HEK293 (cell line): Measurements from ENCODE around the gene CPEB4.

ENCODE experiments used
- CTCF ChIA-PET: fragments of 350-600 bp; formaldehyde crosslinking; extraction: SDS; loops from one replicate; lab custom pipeline; 2021; ENCODE audit warnings: antibody characterized with exemption; lab: Yijun Ruan, JAX
- POLR2A ChIA-PET: fragments of 300-600 bp; formaldehyde crosslinking; extraction: SDS; loops from one replicate; lab custom pipeline; 2020; ENCODE audit warnings: antibody characterized with exemption, inconsistent platforms; lab: Yijun Ruan, JAX
- H3K27ac ChIP-seq: fragments of 200-500 bp; sonication (Bioruptor generic); 2 replicates; pipeline ENCODE4 v1.5.1; 2014; ENCODE audit warnings: low read depth, low read length, control low read depth, inconsistent platforms; ENCODE audit errors: extremely low read depth
- H3K36me3 ChIP-seq, 2 experiments: fragments of 200-500 bp in 1 of 2; sonication (Bioruptor generic) in 1 of 2; 1 replicate in 1 of 2; 2 replicates in 1 of 2; pipeline ENCODE4 v1.5.1; 2014 to 2017; ENCODE audit warnings: inconsistent platforms in 2 of 2, low read length in 2 of 2; ENCODE audit not compliant: control insufficient read depth in 2 of 2, insufficient read depth in 1 of 2
- H3K4me1 ChIP-seq: fragments of 200-500 bp; sonication (Bioruptor generic); 2 replicates; pipeline ENCODE4 v1.5.1; 2014; ENCODE audit warnings: mild to moderate bottlenecking, low read length, inconsistent platforms; ENCODE audit not compliant: control insufficient read depth, insufficient read depth
- H3K4me3 ChIP-seq: 2 replicates; pipeline ENCODE4 v1.5.1; 2011; ENCODE audit warnings: low read depth, mild to moderate bottlenecking, control low read depth, low read length, moderate library complexity
- H3K9me3 ChIP-seq: fragments of 200-500 bp; sonication (Bioruptor generic); 2 replicates; pipeline ENCODE4 v1.5.1; 2014; ENCODE audit warnings: low read depth, low read length, inconsistent platforms; ENCODE audit not compliant: control insufficient read depth, insufficient read depth
- GLI2 ChIP-seq: fragments of 450-650 bp; formaldehyde crosslinking; IDR thresholded peaks from 2 replicates; pipeline ENCODE4; 2017; ENCODE audit warnings: missing biosample characterization, missing genetic modification characterization, low read depth, borderline replicate concordance
- SALL2 ChIP-seq: fragments of 450-650 bp; formaldehyde crosslinking; IDR thresholded peaks from 2 replicates; pipeline ENCODE4 v1.5.0; 2017; ENCODE audit warnings: missing biosample characterization, mild to moderate bottlenecking, missing genetic modification characterization, borderline replicate concordance
- SP7 ChIP-seq: fragments of 450-650 bp; formaldehyde crosslinking; IDR thresholded peaks from 2 replicates; pipeline ENCODE4 v1.5.1; 2016; ENCODE audit warnings: missing biosample characterization, missing genetic modification characterization
- ZBTB21 ChIP-seq: fragments of 450-650 bp; formaldehyde crosslinking; IDR thresholded peaks from 2 replicates; pipeline ENCODE4 v1.5.1; 2017; ENCODE audit warnings: missing biosample characterization, missing genetic modification characterization
- ZNF132 ChIP-seq: fragments of 450-650 bp; formaldehyde crosslinking; IDR thresholded peaks from 2 replicates; pipeline ENCODE4 v1.5.1; 2017; ENCODE audit warnings: missing biosample characterization, missing genetic modification characterization, borderline replicate concordance
- ZNF23 ChIP-seq: fragments of 450-650 bp; formaldehyde crosslinking; IDR thresholded peaks from 2 replicates; pipeline ENCODE4 v1.5.1; 2016; ENCODE audit warnings: missing biosample characterization, missing genetic modification characterization, borderline replicate concordance
- ZNF239 ChIP-seq: fragments of 450-650 bp; formaldehyde crosslinking; IDR thresholded peaks from 2 replicates; pipeline ENCODE4 v1.5.1; 2016; ENCODE audit warnings: missing biosample characterization, missing genetic modification characterization
- ZNF248 ChIP-seq: fragments of 450-650 bp; formaldehyde crosslinking; IDR thresholded peaks from 2 replicates; pipeline ENCODE4 v1.5.1; 2017; ENCODE audit warnings: missing biosample characterization, missing genetic modification characterization
- ZNF266 ChIP-seq: fragments of 450-650 bp; formaldehyde crosslinking; IDR thresholded peaks from 2 replicates; pipeline ENCODE4 v1.5.1; 2016; ENCODE audit warnings: missing biosample characterization, missing genetic modification characterization, low read depth
- ZNF341 ChIP-seq: fragments of 450-650 bp; formaldehyde crosslinking; IDR thresholded peaks from 2 replicates; pipeline ENCODE4; 2016; ENCODE audit warnings: low read depth, missing biosample characterization, missing genetic modification characterization
- ZNF76 ChIP-seq: fragments of 450-650 bp; formaldehyde crosslinking; IDR thresholded peaks from 2 replicates; pipeline ENCODE4; 2016; ENCODE audit warnings: low read depth, missing biosample characterization, missing genetic modification characterization, borderline replicate concordance
- TF ChIP-seq, protein P1 (sequence below): fragments of 450-650 bp; formaldehyde crosslinking; IDR thresholded peaks from 2 replicates; pipeline ENCODE4 v1.5.1; 2016; ENCODE audit warnings: missing biosample characterization, missing genetic modification characterization
- TF ChIP-seq, protein P2 (sequence below): fragments of 450-650 bp; formaldehyde crosslinking; IDR thresholded peaks from 2 replicates; pipeline ENCODE4 v1.5.1; 2017; ENCODE audit warnings: missing biosample characterization, missing genetic modification characterization
- TF ChIP-seq, protein P3 (sequence below): fragments of 450-650 bp; formaldehyde crosslinking; IDR thresholded peaks from 2 replicates; pipeline ENCODE4 v1.5.1; 2016; ENCODE audit warnings: missing biosample characterization, missing genetic modification characterization
- TF ChIP-seq, protein P4 (sequence below): fragments of 450-650 bp; formaldehyde crosslinking; IDR thresholded peaks from 2 replicates; pipeline ENCODE4 v1.5.1; 2016; ENCODE audit warnings: missing biosample characterization, missing genetic modification characterization, borderline replicate concordance
- TF ChIP-seq, protein P5 (sequence below): fragments of 450-650 bp; formaldehyde crosslinking; IDR thresholded peaks from 2 replicates; pipeline ENCODE4 v1.5.1; 2016; ENCODE audit warnings: missing biosample characterization, missing genetic modification characterization

Gene CPEB4

DNA sequence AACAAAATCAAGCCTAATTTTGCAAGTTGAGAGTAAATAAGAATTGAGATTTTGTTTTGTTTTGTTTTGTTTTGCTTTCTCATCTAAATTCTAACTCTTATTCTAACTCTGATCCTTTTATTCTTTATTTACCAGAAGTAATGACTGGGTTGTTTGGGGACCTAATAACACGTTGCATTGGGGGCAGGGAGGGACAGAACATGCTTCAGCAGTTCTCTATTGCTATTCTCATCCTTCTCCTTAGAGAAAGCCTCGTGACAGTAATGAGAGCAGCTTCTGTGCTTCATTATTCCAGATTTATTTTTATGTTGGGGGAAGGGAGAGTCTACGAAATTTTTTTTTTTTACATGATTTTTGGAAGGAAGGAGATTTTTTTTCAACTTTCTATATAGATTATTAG lies 21.1 kb downstream of the CPEB4 start:
- CTCF ChIA-PET, result interaction anchor here (0.6 to 2.9 kb wide), 2 partner anchors 16 to 20 kb away, joined by 3 to 6 read pairs; no protein-coding TSS in a partner anchor
- H3K4me1 ChIP-seq, result peaks cover 10% of the 10 kb centered on the region; the same call in 1 of the 2 replicates

More for the DNA sequence above, 21.1 kb downstream of the CPEB4 start:
- H3K27ac ChIP-seq, result no peak overlapping the region
- POLR2A ChIA-PET, result interaction anchor here (0.7 kb wide), 1 partner anchor 8 kb away, joined by 3 read pairs; no protein-coding TSS in a partner anchor
- H3K36me3 ChIP-seq, result peaks cover 0 to 3% of the 10 kb centered on the region in 2 experiments; a peak in 2 of 3 replicates
- no peak overlapping the region for H3K4me3 ChIP-seq
- no peaks in the 10 kb centered on the region for H3K9me3 ChIP-seq
- no peak for TF ChIP-seq ZNF341 (tag by site-specific recombination)
- TF ChIP-seq ZNF23 (tag by site-specific recombination), result no peak
- TF ChIP-seq SP7, result peak; percentile 89
- TF ChIP-seq, protein P1, sequence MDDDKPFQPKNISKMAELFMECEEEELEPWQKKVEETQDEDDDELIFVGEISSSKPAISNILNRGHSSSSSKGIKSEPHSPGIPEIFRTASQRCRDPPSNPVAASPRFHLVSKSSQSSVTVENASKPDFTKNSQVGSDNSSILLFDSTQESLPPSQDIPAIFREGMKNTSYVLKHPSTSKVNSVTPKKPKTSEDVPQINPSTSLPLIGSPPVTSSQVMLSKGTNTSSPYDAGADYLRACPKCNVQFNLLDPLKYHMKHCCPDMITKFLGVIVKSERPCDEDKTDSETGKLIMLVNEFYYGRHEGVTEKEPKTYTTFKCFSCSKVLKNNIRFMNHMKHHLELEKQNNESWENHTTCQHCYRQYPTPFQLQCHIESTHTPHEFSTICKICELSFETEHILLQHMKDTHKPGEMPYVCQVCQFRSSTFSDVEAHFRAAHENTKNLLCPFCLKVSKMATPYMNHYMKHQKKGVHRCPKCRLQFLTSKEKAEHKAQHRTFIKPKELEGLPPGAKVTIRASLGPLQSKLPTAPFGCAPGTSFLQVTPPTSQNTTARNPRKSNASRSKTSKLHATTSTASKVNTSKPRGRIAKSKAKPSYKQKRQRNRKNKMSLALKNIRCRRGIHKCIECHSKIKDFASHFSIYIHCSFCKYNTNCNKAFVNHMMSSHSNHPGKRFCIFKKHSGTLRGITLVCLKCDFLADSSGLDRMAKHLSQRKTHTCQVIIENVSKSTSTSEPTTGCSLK (tag by site-specific recombination), result no peak
- TF ChIP-seq, protein P2, sequence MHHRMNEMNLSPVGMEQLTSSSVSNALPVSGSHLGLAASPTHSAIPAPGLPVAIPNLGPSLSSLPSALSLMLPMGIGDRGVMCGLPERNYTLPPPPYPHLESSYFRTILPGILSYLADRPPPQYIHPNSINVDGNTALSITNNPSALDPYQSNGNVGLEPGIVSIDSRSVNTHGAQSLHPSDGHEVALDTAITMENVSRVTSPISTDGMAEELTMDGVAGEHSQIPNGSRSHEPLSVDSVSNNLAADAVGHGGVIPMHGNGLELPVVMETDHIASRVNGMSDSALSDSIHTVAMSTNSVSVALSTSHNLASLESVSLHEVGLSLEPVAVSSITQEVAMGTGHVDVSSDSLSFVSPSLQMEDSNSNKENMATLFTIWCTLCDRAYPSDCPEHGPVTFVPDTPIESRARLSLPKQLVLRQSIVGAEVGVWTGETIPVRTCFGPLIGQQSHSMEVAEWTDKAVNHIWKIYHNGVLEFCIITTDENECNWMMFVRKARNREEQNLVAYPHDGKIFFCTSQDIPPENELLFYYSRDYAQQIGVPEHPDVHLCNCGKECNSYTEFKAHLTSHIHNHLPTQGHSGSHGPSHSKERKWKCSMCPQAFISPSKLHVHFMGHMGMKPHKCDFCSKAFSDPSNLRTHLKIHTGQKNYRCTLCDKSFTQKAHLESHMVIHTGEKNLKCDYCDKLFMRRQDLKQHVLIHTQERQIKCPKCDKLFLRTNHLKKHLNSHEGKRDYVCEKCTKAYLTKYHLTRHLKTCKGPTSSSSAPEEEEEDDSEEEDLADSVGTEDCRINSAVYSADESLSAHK (tag by site-specific recombination), result no peak
- no peak for TF ChIP-seq ZNF266 (tag by site-specific recombination)
- no peak for TF ChIP-seq ZNF76 (tag by site-specific recombination)
- TF ChIP-seq, protein P3, sequence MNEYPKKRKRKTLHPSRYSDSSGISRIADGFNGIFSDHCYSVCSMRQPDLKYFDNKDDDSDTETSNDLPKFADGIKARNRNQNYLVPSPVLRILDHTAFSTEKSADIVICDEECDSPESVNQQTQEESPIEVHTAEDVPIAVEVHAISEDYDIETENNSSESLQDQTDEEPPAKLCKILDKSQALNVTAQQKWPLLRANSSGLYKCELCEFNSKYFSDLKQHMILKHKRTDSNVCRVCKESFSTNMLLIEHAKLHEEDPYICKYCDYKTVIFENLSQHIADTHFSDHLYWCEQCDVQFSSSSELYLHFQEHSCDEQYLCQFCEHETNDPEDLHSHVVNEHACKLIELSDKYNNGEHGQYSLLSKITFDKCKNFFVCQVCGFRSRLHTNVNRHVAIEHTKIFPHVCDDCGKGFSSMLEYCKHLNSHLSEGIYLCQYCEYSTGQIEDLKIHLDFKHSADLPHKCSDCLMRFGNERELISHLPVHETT, result no peak
- no peak for TF ChIP-seq ZNF248 (tag by site-specific recombination)
- no peak for TF ChIP-seq ZBTB21 (tag by site-specific recombination)
- TF ChIP-seq ZNF132, result no peak
- TF ChIP-seq GLI2 (tag by site-specific recombination), result no peak
- no peak for TF ChIP-seq ZNF239 (tag by site-specific recombination)
- TF ChIP-seq, protein P4, sequence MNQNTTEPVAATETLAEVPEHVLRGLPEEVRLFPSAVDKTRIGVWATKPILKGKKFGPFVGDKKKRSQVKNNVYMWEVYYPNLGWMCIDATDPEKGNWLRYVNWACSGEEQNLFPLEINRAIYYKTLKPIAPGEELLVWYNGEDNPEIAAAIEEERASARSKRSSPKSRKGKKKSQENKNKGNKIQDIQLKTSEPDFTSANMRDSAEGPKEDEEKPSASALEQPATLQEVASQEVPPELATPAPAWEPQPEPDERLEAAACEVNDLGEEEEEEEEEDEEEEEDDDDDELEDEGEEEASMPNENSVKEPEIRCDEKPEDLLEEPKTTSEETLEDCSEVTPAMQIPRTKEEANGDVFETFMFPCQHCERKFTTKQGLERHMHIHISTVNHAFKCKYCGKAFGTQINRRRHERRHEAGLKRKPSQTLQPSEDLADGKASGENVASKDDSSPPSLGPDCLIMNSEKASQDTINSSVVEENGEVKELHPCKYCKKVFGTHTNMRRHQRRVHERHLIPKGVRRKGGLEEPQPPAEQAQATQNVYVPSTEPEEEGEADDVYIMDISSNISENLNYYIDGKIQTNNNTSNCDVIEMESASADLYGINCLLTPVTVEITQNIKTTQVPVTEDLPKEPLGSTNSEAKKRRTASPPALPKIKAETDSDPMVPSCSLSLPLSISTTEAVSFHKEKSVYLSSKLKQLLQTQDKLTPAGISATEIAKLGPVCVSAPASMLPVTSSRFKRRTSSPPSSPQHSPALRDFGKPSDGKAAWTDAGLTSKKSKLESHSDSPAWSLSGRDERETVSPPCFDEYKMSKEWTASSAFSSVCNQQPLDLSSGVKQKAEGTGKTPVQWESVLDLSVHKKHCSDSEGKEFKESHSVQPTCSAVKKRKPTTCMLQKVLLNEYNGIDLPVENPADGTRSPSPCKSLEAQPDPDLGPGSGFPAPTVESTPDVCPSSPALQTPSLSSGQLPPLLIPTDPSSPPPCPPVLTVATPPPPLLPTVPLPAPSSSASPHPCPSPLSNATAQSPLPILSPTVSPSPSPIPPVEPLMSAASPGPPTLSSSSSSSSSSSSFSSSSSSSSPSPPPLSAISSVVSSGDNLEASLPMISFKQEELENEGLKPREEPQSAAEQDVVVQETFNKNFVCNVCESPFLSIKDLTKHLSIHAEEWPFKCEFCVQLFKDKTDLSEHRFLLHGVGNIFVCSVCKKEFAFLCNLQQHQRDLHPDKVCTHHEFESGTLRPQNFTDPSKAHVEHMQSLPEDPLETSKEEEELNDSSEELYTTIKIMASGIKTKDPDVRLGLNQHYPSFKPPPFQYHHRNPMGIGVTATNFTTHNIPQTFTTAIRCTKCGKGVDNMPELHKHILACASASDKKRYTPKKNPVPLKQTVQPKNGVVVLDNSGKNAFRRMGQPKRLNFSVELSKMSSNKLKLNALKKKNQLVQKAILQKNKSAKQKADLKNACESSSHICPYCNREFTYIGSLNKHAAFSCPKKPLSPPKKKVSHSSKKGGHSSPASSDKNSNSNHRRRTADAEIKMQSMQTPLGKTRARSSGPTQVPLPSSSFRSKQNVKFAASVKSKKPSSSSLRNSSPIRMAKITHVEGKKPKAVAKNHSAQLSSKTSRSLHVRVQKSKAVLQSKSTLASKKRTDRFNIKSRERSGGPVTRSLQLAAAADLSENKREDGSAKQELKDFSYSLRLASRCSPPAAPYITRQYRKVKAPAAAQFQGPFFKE, result no peak
- no peak for TF ChIP-seq SALL2 (tag by site-specific recombination)
- TF ChIP-seq, protein P5, sequence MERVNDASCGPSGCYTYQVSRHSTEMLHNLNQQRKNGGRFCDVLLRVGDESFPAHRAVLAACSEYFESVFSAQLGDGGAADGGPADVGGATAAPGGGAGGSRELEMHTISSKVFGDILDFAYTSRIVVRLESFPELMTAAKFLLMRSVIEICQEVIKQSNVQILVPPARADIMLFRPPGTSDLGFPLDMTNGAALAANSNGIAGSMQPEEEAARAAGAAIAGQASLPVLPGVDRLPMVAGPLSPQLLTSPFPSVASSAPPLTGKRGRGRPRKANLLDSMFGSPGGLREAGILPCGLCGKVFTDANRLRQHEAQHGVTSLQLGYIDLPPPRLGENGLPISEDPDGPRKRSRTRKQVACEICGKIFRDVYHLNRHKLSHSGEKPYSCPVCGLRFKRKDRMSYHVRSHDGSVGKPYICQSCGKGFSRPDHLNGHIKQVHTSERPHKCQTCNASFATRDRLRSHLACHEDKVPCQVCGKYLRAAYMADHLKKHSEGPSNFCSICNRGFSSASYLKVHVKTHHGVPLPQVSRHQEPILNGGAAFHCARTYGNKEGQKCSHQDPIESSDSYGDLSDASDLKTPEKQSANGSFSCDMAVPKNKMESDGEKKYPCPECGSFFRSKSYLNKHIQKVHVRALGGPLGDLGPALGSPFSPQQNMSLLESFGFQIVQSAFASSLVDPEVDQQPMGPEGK, result peak; percentile 12; the same call in 1 of the 2 replicates
